ENCODE results near the gene RSRC1. TPM values are rescaled to one million over a fixed set of nuclear protein-coding genes. Genes with fewer than 3 reads are reported as not detected.

The RSRC1 gene
- total and polyA plus RNA-seq, 10 donors, result 7.2 to 56.5 (median 33.1) TPM

- H3K4me1 ChIP-seq, result no peaks in the 10 kb centered on the region
- H3K4me3 ChIP-seq, result no peak overlapping the region
- H3K9me3 ChIP-seq, result peaks cover 0 to 42% (median 14%) of the 10 kb centered on the region in 8 donors
- TF ChIP-seq POLR2A (IDR thresholded peaks at IDR 0.05) (no peak), CTCF (IDR thresholded peaks at IDR 0.05 in 8 of 11, conservative IDR thresholded peaks at IDR 0.05 in 3 of 11) (no peak), POLR2AphosphoS5 (IDR thresholded peaks at IDR 0.05) (no peak)
- no peak overlapping the region for H3K27ac ChIP-seq
- 95 to 98% (median 95%) methylated on average over 4 of the region's 4 CpGs for WGBS, 5 donors
- DNase-seq, result no peak
- intact Hi-C loops (cut with DNase I; ENCODE audit: low total_unique reads), result no loop called here
- H3K27me3 ChIP-seq (replicated peaks in 1 of 7), result no peaks in the 10 kb centered on the region
- peaks cover 0 to 23% (median 2%) of the 10 kb centered on the region in 6 donors for H3K36me3 ChIP-seq
Measured at GRCh38 chr3:158260392-158260791, 150.5 kb downstream of the RSRC1 start.

GRCh38 chr3:158261371-158261991 lies 151.6 kb downstream of the RSRC1 start:
- 74 to 98% (median 84%) methylated on average over 4 of the region's 4 CpGs for WGBS, 5 donors
- H3K4me3 ChIP-seq, result no peak overlapping the region
- no peak for DNase-seq
- intact Hi-C loops (cut with DNase I; ENCODE audit: low total_unique reads), result no loop called here
- H3K9me3 ChIP-seq, result peaks cover 0 to 46% (median 22%) of the 10 kb centered on the region in 8 donors
- H3K27ac ChIP-seq, result no peak overlapping the region
- peaks cover 0 to 32% (median 4%) of the 10 kb centered on the region in 6 donors for H3K36me3 ChIP-seq
- no peaks in the 10 kb centered on the region for H3K4me1 ChIP-seq
- H3K27me3 ChIP-seq (replicated peaks in 1 of 7), result no peaks in the 10 kb centered on the region
- no peak for TF ChIP-seq CTCF (IDR thresholded peaks at IDR 0.05 in 8 of 11, conservative IDR thresholded peaks at IDR 0.05 in 3 of 11)

GRCh38 chr3:158264894-158265293 lies 155.0 kb downstream of the RSRC1 start:
- TF ChIP-seq POLR2AphosphoS5 (IDR thresholded peaks at IDR 0.05) (no peak), POLR2A (IDR thresholded peaks at IDR 0.05) (no peak), CTCF (IDR thresholded peaks at IDR 0.05 in 8 of 11, conservative IDR thresholded peaks at IDR 0.05 in 3 of 11) (no peak)
- intact Hi-C loops (cut with DNase I; ENCODE audit: low total_unique reads), result no loop called here
- Histone ChIP-seq H3K9me3 (peaks cover 5 to 57% (median 42%) of the 10 kb centered on the region in 8 donors), H3K27ac (no peak overlapping the region), H3K36me3 (peaks cover 0 to 36% (median 4%) of the 10 kb centered on the region in 6 donors), H3K4me3 (no peak overlapping the region), H3K27me3 (replicated peaks in 1 of 7) (no peaks in the 10 kb centered on the region), H3K4me1 (no peaks in the 10 kb centered on the region)
- DNase-seq, result no peak

GRCh38 chr3:158267015-158267414 lies 157.1 kb downstream of the RSRC1 start:
- intact Hi-C loops (cut with DNase I; ENCODE audit: low total_unique reads), result no loop called here
- Histone ChIP-seq H3K36me3 (peaks cover 0 to 34% (median 4%) of the 10 kb centered on the region in 6 donors), H3K4me3 (no peak overlapping the region), H3K9me3 (peaks cover 5 to 57% (median 42%) of the 10 kb centered on the region in 8 donors), H3K27me3 (replicated peaks in 1 of 7) (no peaks in the 10 kb centered on the region), H3K27ac (no peak overlapping the region), H3K4me1 (no peaks in the 10 kb centered on the region)
- DNase-seq, result no peak
- WGBS, 5 donors, result 94 to 100% (median 100%) methylated on average over 1 of the region's 1 CpG
- TF ChIP-seq POLR2AphosphoS5 (IDR thresholded peaks at IDR 0.05) (no peak), POLR2A (IDR thresholded peaks at IDR 0.05) (no peak), CTCF (IDR thresholded peaks at IDR 0.05 in 8 of 11, conservative IDR thresholded peaks at IDR 0.05 in 3 of 11) (no peak)

Measured in spleen (tissue), 11 donors.